ENCODE data around the gene ZNF467.

ZNF467 gene

DNA sequence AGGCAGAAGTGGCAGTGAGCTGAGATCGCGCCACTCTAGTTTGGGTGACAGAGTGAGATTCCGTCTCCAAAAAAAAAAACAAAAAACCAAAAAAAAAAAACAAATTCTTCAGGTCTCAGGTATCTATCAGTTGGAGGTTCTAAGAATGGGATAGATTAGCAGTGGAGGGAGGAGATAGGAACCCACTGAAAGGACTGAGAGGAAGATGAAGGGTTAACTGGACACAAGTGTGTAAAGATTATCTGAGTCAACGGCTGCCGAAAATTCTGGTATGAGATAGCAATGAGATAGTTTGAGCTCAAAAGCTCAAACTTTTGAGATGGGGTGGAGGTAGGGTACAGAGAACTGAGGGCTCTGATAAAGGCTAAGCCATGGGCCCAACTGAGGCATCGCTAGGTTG is 12.8 kb downstream of the ZNF467 start:
- no peak for DNase-seq (ENCODE audit: low read depth in 1 of 2, low spot score in 1 of 2)
- no peaks in the 10 kb centered on the region for H3K27me3 ChIP-seq (ENCODE audit: insufficient read depth, poor library complexity, severe bottlenecking)
- TF ChIP-seq POLR2AphosphoS5 (IDR thresholded peaks at IDR 0.05; ENCODE audit: low read depth) (no peak), CTCF (IDR thresholded peaks at IDR 0.05; ENCODE audit: insufficient read depth, low read length) (no peak), SPI1 (IDR thresholded peaks at IDR 0.05; ENCODE audit: borderline replicate concordance, low read depth) (no peak), GABPA (IDR thresholded peaks at IDR 0.05; ENCODE audit: low read depth) (no peak)
- TF ChIP-seq, protein P1, sequence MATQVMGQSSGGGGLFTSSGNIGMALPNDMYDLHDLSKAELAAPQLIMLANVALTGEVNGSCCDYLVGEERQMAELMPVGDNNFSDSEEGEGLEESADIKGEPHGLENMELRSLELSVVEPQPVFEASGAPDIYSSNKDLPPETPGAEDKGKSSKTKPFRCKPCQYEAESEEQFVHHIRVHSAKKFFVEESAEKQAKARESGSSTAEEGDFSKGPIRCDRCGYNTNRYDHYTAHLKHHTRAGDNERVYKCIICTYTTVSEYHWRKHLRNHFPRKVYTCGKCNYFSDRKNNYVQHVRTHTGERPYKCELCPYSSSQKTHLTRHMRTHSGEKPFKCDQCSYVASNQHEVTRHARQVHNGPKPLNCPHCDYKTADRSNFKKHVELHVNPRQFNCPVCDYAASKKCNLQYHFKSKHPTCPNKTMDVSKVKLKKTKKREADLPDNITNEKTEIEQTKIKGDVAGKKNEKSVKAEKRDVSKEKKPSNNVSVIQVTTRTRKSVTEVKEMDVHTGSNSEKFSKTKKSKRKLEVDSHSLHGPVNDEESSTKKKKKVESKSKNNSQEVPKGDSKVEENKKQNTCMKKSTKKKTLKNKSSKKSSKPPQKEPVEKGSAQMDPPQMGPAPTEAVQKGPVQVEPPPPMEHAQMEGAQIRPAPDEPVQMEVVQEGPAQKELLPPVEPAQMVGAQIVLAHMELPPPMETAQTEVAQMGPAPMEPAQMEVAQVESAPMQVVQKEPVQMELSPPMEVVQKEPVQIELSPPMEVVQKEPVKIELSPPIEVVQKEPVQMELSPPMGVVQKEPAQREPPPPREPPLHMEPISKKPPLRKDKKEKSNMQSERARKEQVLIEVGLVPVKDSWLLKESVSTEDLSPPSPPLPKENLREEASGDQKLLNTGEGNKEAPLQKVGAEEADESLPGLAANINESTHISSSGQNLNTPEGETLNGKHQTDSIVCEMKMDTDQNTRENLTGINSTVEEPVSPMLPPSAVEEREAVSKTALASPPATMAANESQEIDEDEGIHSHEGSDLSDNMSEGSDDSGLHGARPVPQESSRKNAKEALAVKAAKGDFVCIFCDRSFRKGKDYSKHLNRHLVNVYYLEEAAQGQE (IDR thresholded peaks at IDR 0.05; ENCODE audit: insufficient replicate concordance, low read depth) = no peak

DNA sequence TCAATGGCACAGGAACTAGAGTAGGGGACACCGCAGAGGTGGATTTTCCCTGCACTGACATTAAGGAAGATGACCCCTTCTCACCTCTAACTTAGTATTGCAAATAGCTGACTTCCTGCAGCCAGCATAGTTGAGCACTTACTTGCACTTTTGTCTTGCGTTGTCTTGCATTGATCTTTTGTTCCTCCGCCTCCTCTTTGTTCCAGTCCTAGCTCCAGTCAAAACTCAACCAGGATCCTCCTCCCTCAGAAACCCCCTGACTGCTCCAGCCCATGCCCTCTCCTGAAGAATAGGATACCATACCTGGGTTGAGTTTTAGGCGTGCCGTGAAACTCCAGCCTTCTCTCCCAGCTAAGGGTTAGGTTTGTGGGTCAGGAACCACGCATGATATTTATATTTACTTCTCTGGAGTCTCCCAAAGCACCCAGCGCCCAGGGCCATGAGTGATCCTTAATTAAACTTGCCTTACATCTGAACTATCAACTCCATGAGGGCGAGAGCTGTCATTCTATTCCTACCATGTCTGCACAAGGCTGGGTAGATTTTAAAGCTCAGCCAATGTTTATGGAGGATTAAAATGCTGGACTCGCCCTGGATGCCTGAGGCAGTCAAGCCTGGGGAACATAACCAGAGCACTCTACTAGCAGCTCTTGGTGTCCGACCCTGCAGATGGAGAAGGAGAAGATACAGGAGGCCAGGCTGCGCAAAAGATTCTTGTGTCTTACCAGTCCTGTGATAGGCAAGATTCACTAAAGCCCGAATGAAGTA is 14.1 kb downstream of the ZNF467 start:
- TF ChIP-seq POLR2AphosphoS5 (IDR thresholded peaks at IDR 0.05; ENCODE audit: low read depth) = no peak
- H3K27me3 ChIP-seq (ENCODE audit: insufficient read depth, poor library complexity, severe bottlenecking) = no peaks in the 10 kb centered on the region
- no peak for DNase-seq (ENCODE audit: low read depth in 1 of 2, low spot score in 1 of 2)
- no peak overlapping the region for H3K4me3 ChIP-seq (replicated peaks; ENCODE audit: insufficient read depth, low read length)
- H3K27ac ChIP-seq (replicated peaks) = no peak overlapping the region

More for the DNA sequence above, 12.8 kb downstream of the ZNF467 start:
- H3K4me3 ChIP-seq (replicated peaks; ENCODE audit: insufficient read depth, low read length) = no peak overlapping the region
- no peak overlapping the region for H3K27ac ChIP-seq (replicated peaks)

DNA sequence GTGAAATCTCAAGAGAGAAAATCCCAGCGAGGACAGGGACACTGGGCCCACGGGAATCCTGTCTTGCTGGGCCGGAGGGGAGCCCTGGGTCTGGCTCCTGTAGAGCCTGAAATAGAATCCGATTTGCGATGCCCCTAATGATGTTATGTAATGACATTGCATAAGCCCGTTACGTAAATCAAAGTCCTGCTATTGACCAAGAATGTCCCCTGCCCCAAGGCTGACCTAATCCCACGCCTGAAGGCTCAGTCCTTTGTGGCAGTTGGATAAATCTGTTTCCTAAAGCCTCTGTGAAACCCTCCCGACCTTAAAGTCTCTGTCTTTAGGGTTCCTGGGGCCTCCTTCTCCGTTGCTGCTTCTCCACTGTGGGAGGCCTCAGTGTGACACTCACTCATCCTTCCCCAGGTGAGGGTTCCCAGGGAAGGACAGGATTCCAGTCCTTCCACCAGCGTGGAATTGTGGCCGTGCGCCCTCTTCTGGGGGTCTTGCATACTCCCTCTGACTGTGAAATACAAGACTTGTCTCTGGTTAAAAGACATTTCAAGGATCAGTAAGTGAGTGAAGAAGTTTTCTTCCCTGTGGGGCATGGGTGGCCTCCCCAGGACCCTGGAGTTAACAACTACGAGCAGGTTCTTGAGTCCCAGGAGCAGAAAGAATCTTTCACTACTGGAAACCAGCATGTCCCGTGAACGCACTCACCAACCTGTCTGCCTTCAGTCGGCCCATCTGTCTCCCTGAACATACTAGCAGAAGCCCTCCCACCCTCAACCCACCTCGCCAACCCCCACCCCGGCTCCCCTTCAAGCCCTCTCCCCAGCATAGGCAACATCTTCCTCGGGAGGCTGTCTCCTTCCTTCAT is 19.8 kb downstream of the ZNF467 start:
- TF ChIP-seq, protein P1 (IDR thresholded peaks at IDR 0.05; ENCODE audit: insufficient replicate concordance, low read depth) = no peak
- Histone ChIP-seq H3K27me3 (ENCODE audit: insufficient read depth, poor library complexity, severe bottlenecking) (no peaks in the 10 kb centered on the region), H3K27ac (replicated peaks) (no peak overlapping the region), H3K4me3 (replicated peaks; ENCODE audit: insufficient read depth, low read length) (no peak overlapping the region)
- no peak for DNase-seq (ENCODE audit: low read depth in 1 of 2, low spot score in 1 of 2)

- no peak overlapping the region for H3K27ac ChIP-seq (replicated peaks)
- TF ChIP-seq CTCF (IDR thresholded peaks at IDR 0.05; ENCODE audit: insufficient read depth, low read length) (no peak), SPI1 (IDR thresholded peaks at IDR 0.05; ENCODE audit: borderline replicate concordance, low read depth) (no peak), GABPA (IDR thresholded peaks at IDR 0.05; ENCODE audit: low read depth) (no peak), POLR2AphosphoS5 (IDR thresholded peaks at IDR 0.05; ENCODE audit: low read depth) (no peak)
- TF ChIP-seq, protein P1 (IDR thresholded peaks at IDR 0.05; ENCODE audit: insufficient replicate concordance, low read depth) = no peak
- H3K4me3 ChIP-seq (replicated peaks; ENCODE audit: insufficient read depth, low read length) = no peak overlapping the region
- no peak for DNase-seq (ENCODE audit: low read depth in 1 of 2, low spot score in 1 of 2)
- H3K27me3 ChIP-seq (ENCODE audit: insufficient read depth, poor library complexity, severe bottlenecking) = no peaks in the 10 kb centered on the region
These were observed 20.7 kb downstream of the ZNF467 start for GRCh38 chr7:149752646-149753045.
